SK-N-SH (cell line): ENCODE data around the gene AANAT. TPM values are rescaled to one million over a fixed set of nuclear protein-coding genes. Genes with fewer than 3 reads are reported as not detected.

ENCODE experiments used
- CTCF ChIA-PET: fragments of 300-600, 350-600 bp; formaldehyde crosslinking; extraction: SDS; loops from one replicate; lab custom pipeline; 2021; lab: Yijun Ruan, JAX
- POLR2A ChIA-PET: fragments of 350-600 bp; sonication (Branson Sonifier 250); formaldehyde crosslinking; extraction: SDS; loops from one replicate; lab custom pipeline; 2020; ENCODE audit warnings: antibody characterized with exemption, inconsistent platforms; lab: Yijun Ruan, JAX
- DNase-seq: peaks from one replicate; pipeline ENCODE4 v3.0.0; 2012
- H2AFZ ChIP-seq: fragments of 200-600 bp; sonication (generic); 2 replicates; pipeline ENCODE4 v1.8.1; 2016; ENCODE audit warnings: antibody characterized with exemption, mild to moderate bottlenecking, low read depth
- H3F3A ChIP-seq: fragments of 200-600 bp; sonication (generic); replicated peaks from 2 replicates; pipeline ENCODE3; 2016; ENCODE audit warnings: antibody characterized with exemption, mild to moderate bottlenecking; ENCODE audit not compliant: insufficient read depth
- H3K27ac ChIP-seq, 2 experiments: fragments of 200-500 bp in 1 of 2; fragments of 200-600 bp in 1 of 2; sonication (Bioruptor generic) in 1 of 2; sonication (generic), shearing (Covaris generic) in 1 of 2; 2 replicates each; pipeline versions ENCODE4 v1.5.1 to v1.6.1; 2014 to 2016; ENCODE audit warnings: low read depth in 2 of 2, inconsistent platforms in 1 of 2, low read length in 1 of 2, mild to moderate bottlenecking in 1 of 2, mixed read lengths in 1 of 2
- H3K27me3 ChIP-seq: fragments of 200-600 bp; sonication (generic), shearing (Covaris generic); 2 replicates; pipeline ENCODE4 v1.6.1; 2016; ENCODE audit warnings: mixed run types; ENCODE audit not compliant: insufficient read depth
- H3K36me3 ChIP-seq, 2 experiments: fragments of 200-500 bp in 1 of 2; fragments of 200-600 bp in 1 of 2; sonication (Bioruptor generic) in 1 of 2; sonication (generic) in 1 of 2; replicated peaks in 1 of 2; 2 replicates each; pipeline versions ENCODE3 to v1.5.1; 2014 to 2016; ENCODE audit warnings: low read length in 1 of 2, mild to moderate bottlenecking in 1 of 2; ENCODE audit not compliant: insufficient read depth in 2 of 2, control insufficient read depth in 1 of 2
- H3K4me1 ChIP-seq, 2 experiments: fragments of 200-500 bp in 1 of 2; fragments of 200-600 bp in 1 of 2; sonication (Bioruptor generic) in 1 of 2; sonication (generic), shearing (Covaris generic) in 1 of 2; 2 replicates each; pipeline versions ENCODE4 v1.5.1 to v1.6.1; 2014 to 2016; ENCODE audit warnings: low read depth in 1 of 2, low read length in 1 of 2, mixed run types in 1 of 2; ENCODE audit not compliant: insufficient read depth in 2 of 2, control insufficient read depth in 1 of 2
- H3K4me2 ChIP-seq: fragments of 200-600 bp; sonication (generic), shearing (Covaris generic); 2 replicates; pipeline ENCODE4 v1.6.1; 2017; ENCODE audit warnings: mixed run types
- H3K4me3 ChIP-seq, 2 experiments: fragments of 200-500 bp in 1 of 2; fragments of 200-600 bp in 1 of 2; sonication (Bioruptor generic) in 1 of 2; sonication (generic), shearing (Covaris generic) in 1 of 2; 2 replicates each; pipeline versions ENCODE4 v1.5.1 to v1.8.1; 2014 to 2016; ENCODE audit warnings: low read depth in 2 of 2, inconsistent platforms in 1 of 2, low read length in 1 of 2, mild to moderate bottlenecking in 1 of 2, mixed read lengths in 1 of 2, moderate library complexity in 1 of 2
- H3K79me2 ChIP-seq: fragments of 200-600 bp; sonication (generic); 2 replicates; pipeline ENCODE4 v1.8.1; 2017; ENCODE audit warnings: mild to moderate bottlenecking; ENCODE audit not compliant: insufficient read depth
- H3K9ac ChIP-seq: fragments of 200-600 bp; sonication (generic); 2 replicates; pipeline ENCODE4 v1.6.1; 2017; ENCODE audit warnings: mixed run types
- H3K9me2 ChIP-seq: fragments of 200-600 bp; sonication (generic); 2 replicates; pipeline ENCODE4 v1.6.1; 2017; ENCODE audit warnings: mixed run types
- H3K9me3 ChIP-seq: fragments of 200-600 bp; sonication (generic); 2 replicates; pipeline ENCODE4 v1.6.1; 2017; ENCODE audit warnings: mixed run types, mild to moderate bottlenecking, moderate library complexity
- H4K20me1 ChIP-seq: fragments of 200-600 bp; sonication (generic); 2 replicates; pipeline ENCODE4 v1.6.1; 2017; ENCODE audit warnings: mild to moderate bottlenecking, mixed run types; ENCODE audit not compliant: insufficient read depth
- CHD2 ChIP-seq: fragments of 150-350 bp; IDR thresholded peaks from 2 replicates; pipeline ENCODE4 v1.6.1; 2018; ENCODE audit warnings: low read length; ENCODE audit not compliant: partially characterized antibody
- GABPA ChIP-seq: IDR thresholded peaks from 2 replicates; pipeline ENCODE4 v1.4.0; 2012; ENCODE audit warnings: low read depth, mild to moderate bottlenecking
- GATA2 ChIP-seq: sonication (generic); formaldehyde crosslinking; IDR thresholded peaks from 2 replicates; pipeline ENCODE4 v1.5.0; 2020; ENCODE audit warnings: mild to moderate bottlenecking, missing genetic modification reagents
- POLR2AphosphoS5 ChIP-seq: IDR thresholded peaks from 2 replicates; pipeline ENCODE4 v1.6.1; 2012; ENCODE audit warnings: low read depth, low read length
- RAD21 ChIP-seq: IDR thresholded peaks from 2 replicates; pipeline ENCODE4 v1.6.1; 2012; ENCODE audit warnings: mild to moderate bottlenecking, low read length
- RCOR1 ChIP-seq: fragments of 150-350 bp; IDR thresholded peaks from 2 replicates; pipeline ENCODE4 v1.6.1; 2017; ENCODE audit warnings: antibody characterized with exemption, low read length
- RXRA ChIP-seq: IDR thresholded peaks from 2 replicates; pipeline ENCODE4 v1.4.0; 2012; ENCODE audit warnings: low read depth, mild to moderate bottlenecking, borderline replicate concordance
- SIN3A ChIP-seq: IDR thresholded peaks from 2 replicates; pipeline ENCODE4 v1.6.1; 2012; ENCODE audit warnings: low read depth, mild to moderate bottlenecking, low read length, moderate library complexity, borderline replicate concordance
- SMC3 ChIP-seq: IDR thresholded peaks from 2 replicates; pipeline ENCODE4 v1.6.1; 2012; ENCODE audit warnings: low read depth, low read length, improper control_type of control experiment
- TEAD4 ChIP-seq: IDR thresholded peaks from 2 replicates; pipeline ENCODE4 v1.4.0; 2012; ENCODE audit warnings: mild to moderate bottlenecking, borderline replicate concordance; ENCODE audit not compliant: insufficient read depth
- YY1 ChIP-seq: IDR thresholded peaks from 2 replicates; pipeline ENCODE4 v1.4.0; 2012; ENCODE audit warnings: low read depth, mild to moderate bottlenecking
- WGBS: methylation state at CpG from one replicate; pipeline ENCODE4 v1.1.6; 2017; ENCODE audit warnings: low lambda C conversion rate; 5-methylcytosine and 5-hydroxymethylcytosine counted together
- polyA plus RNA-seq, 3 experiments: library from polyadenylated mRNA; depleted of rRNA; stranded (reverse); fragments of >200 nt; gene quantifications; 2 replicates each; pipeline ENCODE4 v1.2.3, GENCODE V29; 2012
- TF ChIP-seq, protein P1 (sequence below): IDR thresholded peaks from 2 replicates; pipeline ENCODE4; 2012
- TF ChIP-seq, protein P2 (sequence below): fragments of 150-350 bp; IDR thresholded peaks from 2 replicates; pipeline ENCODE4 v1.6.1; 2017; ENCODE audit warnings: antibody characterized with exemption, low read length, low read depth, borderline replicate concordance
- TF ChIP-seq, protein P3 (sequence below): IDR thresholded peaks from 2 replicates; pipeline ENCODE4 v1.4.0; 2012; ENCODE audit warnings: low read depth
- TF ChIP-seq, protein P4 (sequence below): IDR thresholded peaks from 2 replicates; pipeline ENCODE4 v1.4.0; 2012; ENCODE audit warnings: low read depth, borderline replicate concordance

Gene AANAT
- polyA plus RNA-seq, 1 of the 3 experiments (the other 2 are of a cell fraction), result 0.26 TPM

DNA sequence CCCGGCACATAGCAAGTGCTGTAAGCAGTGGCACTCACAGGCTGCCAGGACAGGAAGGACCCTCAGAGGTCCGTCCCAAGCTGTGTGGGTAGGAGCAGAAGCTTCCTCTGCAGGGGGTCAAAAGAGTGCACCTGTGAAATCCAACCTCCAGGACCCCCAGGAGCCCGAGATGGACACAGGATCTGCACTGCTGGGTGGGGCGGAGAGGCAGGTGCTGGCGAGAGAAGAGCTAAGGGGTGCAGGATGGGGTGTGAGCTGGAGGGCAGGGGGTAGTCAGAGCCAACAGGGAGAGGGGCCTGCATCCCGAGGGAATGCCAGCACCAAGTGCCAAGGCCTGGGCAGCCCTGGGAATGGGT lies 650 bp upstream of the AANAT start:
- Histone ChIP-seq H3K4me1 (no peaks in the 10 kb centered on the region; a peak in 1 of 4 replicates), H3F3A (no peaks in the 10 kb centered on the region), H3K27me3 (no peaks in the 10 kb centered on the region), H3K79me2 (no peaks in the 10 kb centered on the region), H4K20me1 (no peaks in the 10 kb centered on the region), H3K9ac (no peak overlapping the region), H3K4me3 (no peak overlapping the region), H3K9me2 (no peaks in the 10 kb centered on the region), H3K27ac (no peak overlapping the region), H3K4me2 (no peak overlapping the region), H3K36me3 (peaks cover 0 to 8% of the 10 kb centered on the region in 2 experiments), H2AFZ (no peak overlapping the region), H3K9me3 (no peaks in the 10 kb centered on the region)
- no peak for DNase-seq
- ChIA-PET CTCF (interaction anchor here (0.8 to 56.8 kb wide), 33 partner anchors 9 to 247 kb away, joined by 3 to 1687 read pairs (median 6); partner anchors contain the start of genes AANAT, RHBDF2, ST6GALNAC2 and UBE2O), POLR2A (interaction anchor here (1.0 kb wide), 1 partner anchor 66 kb away, joined by 3 read pairs; no protein-coding TSS in a partner anchor)
- TF ChIP-seq YY1, result no peak
- TF ChIP-seq CHD2, result no peak
- TF ChIP-seq POLR2AphosphoS5, result no peak
- TF ChIP-seq, protein P1, sequence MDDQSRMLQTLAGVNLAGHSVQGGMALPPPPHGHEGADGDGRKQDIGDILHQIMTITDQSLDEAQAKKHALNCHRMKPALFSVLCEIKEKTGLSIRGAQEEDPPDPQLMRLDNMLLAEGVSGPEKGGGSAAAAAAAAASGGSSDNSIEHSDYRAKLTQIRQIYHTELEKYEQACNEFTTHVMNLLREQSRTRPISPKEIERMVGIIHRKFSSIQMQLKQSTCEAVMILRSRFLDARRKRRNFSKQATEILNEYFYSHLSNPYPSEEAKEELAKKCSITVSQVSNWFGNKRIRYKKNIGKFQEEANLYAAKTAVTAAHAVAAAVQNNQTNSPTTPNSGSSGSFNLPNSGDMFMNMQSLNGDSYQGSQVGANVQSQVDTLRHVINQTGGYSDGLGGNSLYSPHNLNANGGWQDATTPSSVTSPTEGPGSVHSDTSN, result no peak
- TF ChIP-seq RCOR1, result no peak
- TF ChIP-seq SIN3A, result no peak
- TF ChIP-seq RXRA, result no peak
- TF ChIP-seq SMC3, result no peak
- TF ChIP-seq, protein P2, sequence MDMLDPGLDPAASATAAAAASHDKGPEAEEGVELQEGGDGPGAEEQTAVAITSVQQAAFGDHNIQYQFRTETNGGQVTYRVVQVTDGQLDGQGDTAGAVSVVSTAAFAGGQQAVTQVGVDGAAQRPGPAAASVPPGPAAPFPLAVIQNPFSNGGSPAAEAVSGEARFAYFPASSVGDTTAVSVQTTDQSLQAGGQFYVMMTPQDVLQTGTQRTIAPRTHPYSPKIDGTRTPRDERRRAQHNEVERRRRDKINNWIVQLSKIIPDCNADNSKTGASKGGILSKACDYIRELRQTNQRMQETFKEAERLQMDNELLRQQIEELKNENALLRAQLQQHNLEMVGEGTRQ, result no peak
- TF ChIP-seq GABPA, result no peak
- no peak for TF ChIP-seq RAD21
- TF ChIP-seq, protein P3, sequence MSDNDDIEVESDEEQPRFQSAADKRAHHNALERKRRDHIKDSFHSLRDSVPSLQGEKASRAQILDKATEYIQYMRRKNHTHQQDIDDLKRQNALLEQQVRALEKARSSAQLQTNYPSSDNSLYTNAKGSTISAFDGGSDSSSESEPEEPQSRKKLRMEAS, result no peak
- TF ChIP-seq, protein P4, sequence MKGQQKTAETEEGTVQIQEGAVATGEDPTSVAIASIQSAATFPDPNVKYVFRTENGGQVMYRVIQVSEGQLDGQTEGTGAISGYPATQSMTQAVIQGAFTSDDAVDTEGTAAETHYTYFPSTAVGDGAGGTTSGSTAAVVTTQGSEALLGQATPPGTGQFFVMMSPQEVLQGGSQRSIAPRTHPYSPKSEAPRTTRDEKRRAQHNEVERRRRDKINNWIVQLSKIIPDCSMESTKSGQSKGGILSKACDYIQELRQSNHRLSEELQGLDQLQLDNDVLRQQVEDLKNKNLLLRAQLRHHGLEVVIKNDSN, result no peak
- TF ChIP-seq TEAD4, result no peak
- TF ChIP-seq GATA2 (CRISPR knock-in tag), result no peak
- 80% methylated on average over 6 of the region's 6 CpGs for WGBS
